ENCODE data around the gene C15orf62.

C15orf62 gene

DNA sequence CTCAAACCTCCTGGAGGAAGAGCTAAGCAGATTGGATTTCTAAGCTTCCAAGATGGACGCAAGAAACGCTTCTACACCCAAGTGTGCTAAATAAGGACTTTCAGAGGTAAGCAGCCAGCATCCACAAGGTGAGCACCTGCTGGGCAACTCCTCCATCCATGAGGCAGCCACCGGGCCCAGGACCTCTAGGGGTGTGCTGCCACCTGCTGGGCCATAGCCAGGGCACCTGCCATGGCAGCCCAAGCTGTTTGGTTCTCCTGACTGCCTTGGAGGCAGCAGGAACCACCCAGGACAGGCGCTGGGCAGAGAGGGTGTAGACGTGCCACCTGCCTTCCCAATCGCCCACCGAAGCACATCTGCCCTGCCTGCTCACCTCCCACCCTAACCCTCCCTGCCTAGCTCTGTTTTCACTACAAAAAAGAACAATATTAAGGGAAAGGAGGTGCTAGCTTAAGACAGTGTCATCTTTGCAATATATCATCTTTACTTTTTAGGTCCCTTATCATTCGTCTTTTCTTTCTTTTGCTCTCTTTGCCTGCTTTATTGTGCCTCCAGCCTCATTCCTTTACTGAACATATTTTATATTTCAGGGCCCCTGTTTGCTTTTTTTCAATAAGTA lies 12.9 kb downstream of the C15orf62 start:
- no peak for DNase-seq (ENCODE audit: low read depth)

DNA sequence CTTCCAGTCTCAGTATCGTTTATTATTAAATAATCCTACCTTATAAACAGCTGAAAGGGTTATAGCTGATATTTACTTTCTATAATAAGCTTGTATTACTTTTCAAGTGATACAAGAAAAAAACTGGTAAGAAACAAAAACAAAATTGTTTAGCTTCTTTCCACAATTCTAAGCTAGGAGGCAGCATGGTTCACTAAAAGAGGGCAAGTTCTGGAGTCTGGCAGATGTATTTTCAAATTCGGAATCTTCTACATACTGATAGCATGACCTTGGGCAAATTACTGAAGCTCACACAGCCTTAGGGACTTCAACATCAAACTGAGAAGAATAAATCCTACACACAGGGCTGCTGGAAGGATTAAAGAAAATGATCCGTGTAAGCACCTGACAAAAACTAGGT lies 15.4 kb downstream of the C15orf62 start:
- DNase-seq (ENCODE audit: low read depth), result no peak

DNA sequence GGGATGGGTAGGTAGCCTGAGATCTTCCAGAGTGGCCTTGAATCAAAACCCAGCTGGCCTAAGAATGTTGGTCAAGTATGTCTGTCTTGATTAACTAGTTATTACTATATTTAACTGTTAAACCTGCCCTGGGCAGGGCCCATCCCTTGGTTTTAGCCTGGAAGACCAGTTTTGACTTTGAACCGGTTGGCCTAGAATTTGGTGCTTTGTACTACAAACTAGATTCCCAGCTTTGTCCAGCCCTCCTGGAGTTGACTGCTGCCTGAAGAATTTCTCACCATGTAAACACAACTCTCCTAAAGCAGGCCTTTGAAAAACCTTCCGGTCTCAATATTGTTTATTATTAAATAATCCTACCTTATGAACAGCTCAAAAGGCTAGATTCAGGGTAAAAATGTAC lies 16.0 kb downstream of the C15orf62 start:
- no peak for DNase-seq (ENCODE audit: low read depth)

DNA sequence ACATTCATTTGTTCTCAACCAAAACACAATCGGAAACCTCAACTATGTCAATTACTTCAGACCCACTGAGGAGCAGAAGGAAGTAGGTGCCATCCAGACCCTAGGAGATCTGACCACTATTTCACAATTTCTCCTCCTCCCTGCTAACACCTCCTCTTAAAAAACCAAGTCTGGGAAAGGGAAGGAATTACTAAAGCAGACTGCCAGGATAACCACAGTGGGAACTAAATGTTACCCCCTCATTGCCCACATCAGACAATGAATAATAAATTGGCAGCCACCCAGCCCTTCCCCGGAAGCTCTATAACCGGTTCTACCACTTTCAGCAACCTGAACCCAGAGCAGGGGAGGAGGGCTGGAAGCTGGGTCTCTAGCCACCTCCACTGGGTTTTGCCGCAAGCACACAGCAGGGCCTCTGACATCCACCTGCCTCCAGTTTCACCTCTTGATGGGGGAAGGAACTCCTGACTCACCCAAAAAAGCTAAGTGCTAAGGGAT lies 17.6 kb downstream of the C15orf62 start:
- DNase-seq (ENCODE audit: low read depth), result peak; percentile 28

GRCh38 chr15:40787991-40788390 lies 18.2 kb downstream of the C15orf62 start:
- no peak for DNase-seq (ENCODE audit: low read depth)

DNA sequence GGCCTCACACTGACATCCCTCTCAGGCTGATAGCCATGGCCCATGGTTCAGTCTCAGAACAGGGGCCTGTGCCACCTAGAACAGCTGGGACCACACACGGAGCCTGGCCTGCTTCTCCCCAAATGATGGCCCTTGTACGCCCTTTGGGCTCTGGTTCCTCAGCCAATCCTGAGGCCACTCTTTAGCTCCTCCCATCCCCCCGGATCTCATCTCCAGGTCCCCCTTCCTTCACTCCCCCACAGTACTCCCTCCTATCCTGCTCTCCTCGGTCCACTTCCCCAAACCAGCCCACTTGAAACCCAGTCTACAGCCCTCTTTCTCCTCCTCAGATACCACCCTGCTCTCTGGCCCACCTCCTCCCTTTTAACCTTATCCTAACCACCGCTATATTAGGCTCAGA lies 19.3 kb downstream of the C15orf62 start:
- DNase-seq (ENCODE audit: low read depth), result no peak

GRCh38 chr15:40789999-40790398 lies 20.2 kb downstream of the C15orf62 start:
- DNase-seq (ENCODE audit: low read depth), result no peak

GRCh38 chr15:40790718-40791117 lies 20.9 kb downstream of the C15orf62 start:
- DNase-seq (ENCODE audit: low read depth), result no peak

GRCh38 chr15:40792394-40792793 lies 22.6 kb downstream of the C15orf62 start:
- no peak for DNase-seq (ENCODE audit: low read depth)

DNA sequence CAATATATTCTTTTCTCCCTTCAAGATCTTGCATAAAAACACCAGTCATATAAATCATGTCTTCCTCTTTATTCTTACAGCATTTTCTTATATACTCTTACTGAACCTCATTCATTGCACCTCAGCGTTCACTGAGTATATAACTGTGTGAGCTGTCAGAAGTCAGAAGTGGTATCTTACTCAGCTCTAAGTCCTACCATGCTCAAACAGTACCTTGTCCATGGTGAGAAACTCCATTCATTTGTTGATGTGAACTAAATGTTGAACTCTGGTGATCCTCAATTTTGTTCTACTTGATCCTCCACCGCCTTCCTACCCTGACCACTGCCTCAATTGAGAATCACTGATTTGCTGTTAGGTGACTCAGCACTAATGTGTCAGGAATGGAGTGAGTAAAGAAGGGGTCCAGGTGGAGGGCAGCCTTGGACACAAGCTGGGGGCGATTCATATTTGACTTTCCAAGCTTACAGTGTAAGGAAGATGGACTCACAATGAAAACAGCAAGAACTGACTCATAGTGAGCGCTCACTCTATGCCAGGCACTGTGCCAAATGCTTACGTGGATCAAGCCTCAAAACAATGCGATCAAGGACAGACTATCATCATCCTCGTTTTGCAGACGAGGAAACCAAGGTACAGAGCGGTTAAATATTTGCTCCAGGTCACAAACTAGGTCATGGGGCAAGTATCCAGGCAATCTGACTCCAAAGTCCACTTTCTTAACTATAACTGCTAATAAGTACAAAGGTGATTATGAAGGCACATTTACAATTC lies 23.6 kb downstream of the C15orf62 start:
- DNase-seq (ENCODE audit: low read depth), result peak; percentile 80

- no peak for DNase-seq (ENCODE audit: low read depth)
Measured at GRCh38 chr15:40796041-40796440, 26.3 kb downstream of the C15orf62 start.

DNA sequence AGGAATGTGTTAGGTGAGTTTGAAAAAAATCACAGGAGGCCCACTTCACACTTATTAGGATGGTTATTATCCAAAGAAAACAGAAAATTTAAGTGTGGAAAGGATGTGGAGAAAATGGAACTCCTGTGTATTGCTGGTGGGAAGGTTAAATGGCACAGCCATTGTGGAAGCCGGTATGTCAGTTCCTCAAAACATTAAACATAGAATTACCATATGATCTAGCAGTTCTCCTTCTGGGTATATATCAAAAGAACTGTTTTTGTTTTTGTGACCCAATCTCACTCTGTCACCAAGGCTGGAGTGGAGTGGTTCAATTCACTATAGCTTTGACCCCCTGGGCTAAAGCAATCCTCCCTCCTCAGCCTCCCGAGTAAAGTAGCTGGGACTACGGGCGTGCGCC lies 26.7 kb downstream of the C15orf62 start:
- no peak for DNase-seq (ENCODE audit: low read depth)

GRCh38 chr15:40799523-40799922 lies 29.7 kb downstream of the C15orf62 start:
- DNase-seq (ENCODE audit: low read depth), result no peak

- no peak for DNase-seq (ENCODE audit: low read depth)
Measured at GRCh38 chr15:40803076-40803475, 33.3 kb downstream of the C15orf62 start.

- DNase-seq (ENCODE audit: low read depth), result no peak
Measured at GRCh38 chr15:40803688-40804087, 33.9 kb downstream of the C15orf62 start.

GRCh38 chr15:40806672-40807027 lies 36.9 kb downstream of the C15orf62 start:
- no peak for DNase-seq (ENCODE audit: low read depth)

- peak; percentile 96 for DNase-seq (ENCODE audit: low read depth)
Measured at GRCh38 chr15:40807028-40807887, 37.5 kb downstream of the C15orf62 start, which contains the start of the genes DNAJC17 and ZFYVE19. DNAJC17 (minus strand) TSS chr15:40807473; CDS start chr15:40807446, 27 bp downstream. ZFYVE19 (plus strand) TSS chr15:40807089; CDS start chr15:40807590, 501 bp downstream.

DNA sequence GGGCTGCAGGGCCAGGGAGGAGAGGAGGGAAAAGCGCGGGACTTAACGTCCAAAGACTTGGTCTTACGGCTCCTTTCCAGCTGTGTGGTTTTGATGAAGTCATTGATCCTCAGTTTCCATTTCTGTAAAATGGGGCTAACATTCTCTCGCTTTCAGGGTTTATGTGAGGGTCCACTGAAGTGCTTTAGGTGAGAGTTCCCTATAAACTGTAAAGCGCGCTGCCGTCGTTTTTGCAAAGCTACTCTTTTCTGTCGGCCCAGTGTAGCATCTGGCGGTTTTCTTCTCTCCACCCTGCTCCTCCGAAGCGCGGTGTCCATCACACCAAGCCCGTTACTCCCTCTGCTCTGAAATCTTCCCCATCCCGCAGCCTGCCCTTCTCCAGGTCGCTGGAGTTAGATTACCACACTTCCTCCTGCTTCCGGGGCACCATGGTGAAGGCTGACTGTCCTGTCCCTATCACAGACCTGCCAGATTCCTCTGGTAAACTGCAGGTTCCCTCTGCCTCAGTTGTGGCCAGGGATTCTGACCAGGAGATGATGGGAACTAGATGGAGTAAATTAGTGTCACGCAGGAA lies 38.2 kb downstream of the C15orf62 start:
- DNase-seq (ENCODE audit: low read depth), result no peak

- no peak for DNase-seq (ENCODE audit: low read depth)
Measured at GRCh38 chr15:40808861-40809450, 39.2 kb downstream of the C15orf62 start.

GRCh38 chr15:40812721-40813425 lies 43.1 kb downstream of the C15orf62 start:
- no peak for DNase-seq (ENCODE audit: low read depth)
